ENCODE measurements around the gene FBXW10. TPM values are rescaled to one million over a fixed set of nuclear protein-coding genes. Genes with fewer than 3 reads are reported as not detected.
"Not testable (repeated sequence)": the region's sequence is repeated elsewhere in the genome, so short reads cannot be mapped to it uniquely, and the experiment has no call there.

FBXW10 gene, protein sequence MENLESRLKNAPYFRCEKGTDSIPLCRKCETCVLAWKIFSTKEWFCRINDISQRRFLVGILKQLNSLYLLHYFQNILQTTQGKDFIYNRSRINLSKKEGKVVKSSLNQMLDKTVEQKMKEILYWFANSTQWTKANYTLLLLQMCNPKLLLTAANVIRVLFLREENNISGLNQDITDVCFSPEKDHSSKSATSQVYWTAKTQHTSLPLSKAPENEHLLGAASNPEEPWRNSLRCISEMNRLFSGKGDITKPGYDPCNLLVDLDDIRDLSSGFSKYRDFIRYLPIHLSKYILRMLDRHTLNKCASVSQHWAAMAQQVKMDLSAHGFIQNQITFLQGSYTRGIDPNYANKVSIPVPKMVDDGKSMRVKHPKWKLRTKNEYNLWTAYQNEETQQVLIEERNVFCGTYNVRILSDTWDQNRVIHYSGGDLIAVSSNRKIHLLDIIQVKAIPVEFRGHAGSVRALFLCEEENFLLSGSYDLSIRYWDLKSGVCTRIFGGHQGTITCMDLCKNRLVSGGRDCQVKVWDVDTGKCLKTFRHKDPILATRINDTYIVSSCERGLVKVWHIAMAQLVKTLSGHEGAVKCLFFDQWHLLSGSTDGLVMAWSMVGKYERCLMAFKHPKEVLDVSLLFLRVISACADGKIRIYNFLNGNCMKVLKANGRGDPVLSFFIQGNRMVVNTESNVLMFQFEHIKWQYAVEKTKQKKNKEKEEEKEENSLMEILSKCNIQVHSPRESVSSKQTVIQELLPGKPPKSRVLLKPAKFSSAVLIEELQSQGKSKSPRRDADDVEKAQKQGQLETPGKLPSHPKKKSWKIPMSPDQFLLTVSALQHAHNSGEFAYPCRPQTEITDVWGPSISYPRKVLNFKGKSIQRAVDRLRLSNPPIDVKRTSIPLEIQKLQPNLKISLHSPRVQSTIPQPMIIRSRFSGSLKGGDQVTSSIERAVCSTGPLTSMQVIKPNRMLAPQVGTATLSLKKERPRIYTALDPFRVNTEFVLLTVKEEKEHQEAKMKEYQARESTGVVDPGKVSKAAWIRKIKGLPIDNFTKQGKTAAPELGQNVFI
- total RNA-seq (under 0.01 and 0.17 TPM in 2 replicates), polyA plus RNA-seq (0.03 TPM in 1 of 2 replicates, not detected in the other), polyA minus RNA-seq (ENCODE audit: low replicate concordance) (not detected in 2 replicates)
- polyA plus RNA-seq (2012) = not detected in 2 replicates

DNA sequence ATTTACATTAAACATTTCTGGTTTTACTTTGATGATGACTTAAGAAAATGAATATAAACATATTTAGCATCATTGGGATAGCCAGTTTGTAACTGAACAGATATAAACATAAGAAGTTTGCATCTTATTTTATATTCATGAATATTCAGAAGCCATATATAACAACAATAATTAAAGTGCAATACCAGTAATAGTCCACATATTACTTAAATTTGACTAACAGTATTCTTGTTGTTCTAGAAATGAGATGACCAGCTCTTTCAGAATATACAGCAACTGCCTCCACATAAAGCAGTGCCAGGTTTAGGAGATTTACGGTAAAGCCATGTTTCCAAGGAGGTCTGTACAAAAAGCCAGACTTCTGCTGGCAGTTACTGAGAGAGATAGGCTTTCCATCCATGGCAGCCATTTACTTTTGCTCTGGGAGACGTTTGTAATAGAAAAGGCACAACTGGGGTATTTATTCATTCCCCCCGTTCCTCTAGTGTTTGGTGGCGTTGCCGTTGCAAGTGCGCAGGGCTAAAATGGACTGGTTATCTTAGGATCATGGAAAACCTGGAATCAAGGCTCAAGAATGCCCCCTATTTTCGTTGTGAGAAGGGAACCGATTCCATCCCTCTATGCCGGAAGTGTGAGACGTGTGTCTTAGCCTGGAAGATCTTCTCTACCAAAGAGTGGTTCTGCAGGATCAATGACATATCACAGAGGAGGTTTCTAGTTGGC lies at the start of gene FBXW10:
FBXW10 (plus strand) TSS at position 356 of the 723 bp plus-strand sequence; CDS start at position 547, 191 bp downstream.
- not testable (repeated sequence) for H3K4me1 ChIP-seq (ENCODE audit: control insufficient read depth, extremely low read depth, insufficient read depth, low read length); H4K20me1 ChIP-seq (ENCODE audit: control insufficient read depth, extremely low read depth, insufficient read depth, low read length); H2AFZ ChIP-seq (ENCODE audit: low read length); H3K79me2 ChIP-seq (ENCODE audit: control insufficient read depth, insufficient read depth, low read length); H3K27me3 ChIP-seq (ENCODE audit: control insufficient read depth, insufficient read depth, low read length); H3K36me3 ChIP-seq (ENCODE audit: control insufficient read depth, insufficient read depth, low read length); H3K27ac ChIP-seq (ENCODE audit: insufficient read depth, low read length); H3K9ac ChIP-seq (ENCODE audit: insufficient read depth, low read length); H3K9me3 ChIP-seq (ENCODE audit: control insufficient read depth, insufficient read depth, low read depth, low read length)
- Histone ChIP-seq H3K4me2 (ENCODE audit: extremely low read depth, insufficient read depth, low read length) (peak within 1 kb of the TSS; percentile 25), H3K4me3 (replicated peaks in 1 of 4; ENCODE audit: control extremely low read depth in 1 of 4, insufficient read depth in 1 of 4, low read depth in 3 of 4, low read length in 4 of 4) (peak within 1 kb of the TSS in 1 of 4 experiments; percentile 9)
- DNase-seq (ENCODE audit: low read depth in 2 of 2) = peak in 1 of 2 donors; percentile 8

DNA sequence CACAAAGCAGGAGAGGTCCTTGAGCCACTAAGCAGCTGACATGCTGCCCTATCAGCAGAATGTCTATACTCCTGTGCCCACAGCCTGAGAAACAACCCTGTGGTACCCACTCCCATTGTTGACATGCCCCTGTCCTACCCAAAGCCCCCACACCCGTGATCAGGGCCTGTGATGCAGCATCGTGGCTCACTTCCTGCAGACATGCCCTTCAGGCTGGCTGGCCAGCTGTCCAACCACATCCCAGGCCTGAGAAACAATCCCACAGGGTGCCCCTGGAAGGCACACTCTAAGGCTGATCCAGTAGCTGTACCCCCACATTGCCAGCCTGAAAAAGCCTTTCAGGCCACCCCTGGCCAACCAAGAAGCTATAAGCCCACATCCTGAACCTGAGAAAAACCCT lies 48.7 kb upstream of the FBXW10 start:
- not testable (repeated sequence) for H3K9me3 ChIP-seq (ENCODE audit: control insufficient read depth, insufficient read depth, low read depth, low read length); H3K27ac ChIP-seq (ENCODE audit: insufficient read depth, low read length); H3K4me2 ChIP-seq (ENCODE audit: extremely low read depth, insufficient read depth, low read length); H3K4me1 ChIP-seq (ENCODE audit: control insufficient read depth, extremely low read depth, insufficient read depth, low read length); H3K27me3 ChIP-seq (ENCODE audit: control insufficient read depth, insufficient read depth, low read length); H4K20me1 ChIP-seq (ENCODE audit: control insufficient read depth, extremely low read depth, insufficient read depth, low read length); H2AFZ ChIP-seq (ENCODE audit: low read length); H3K79me2 ChIP-seq (ENCODE audit: control insufficient read depth, insufficient read depth, low read length); H3K9ac ChIP-seq (ENCODE audit: insufficient read depth, low read length); H3K36me3 ChIP-seq (ENCODE audit: control insufficient read depth, insufficient read depth, low read length); H3K4me3 ChIP-seq (replicated peaks in 1 of 4; ENCODE audit: control extremely low read depth in 1 of 4, insufficient read depth in 1 of 4, low read depth in 3 of 4, low read length in 4 of 4); DNase-seq (ENCODE audit: low read depth in 2 of 2)

- H3K79me2 ChIP-seq (ENCODE audit: control insufficient read depth, insufficient read depth, low read length); H3K36me3 ChIP-seq (ENCODE audit: control insufficient read depth, insufficient read depth, low read length); H4K20me1 ChIP-seq (ENCODE audit: control insufficient read depth, extremely low read depth, insufficient read depth, low read length); DNase-seq (ENCODE audit: low read depth in 2 of 2); H3K9ac ChIP-seq (ENCODE audit: insufficient read depth, low read length); H3K4me1 ChIP-seq (ENCODE audit: control insufficient read depth, extremely low read depth, insufficient read depth, low read length); H3K27ac ChIP-seq (ENCODE audit: insufficient read depth, low read length); H3K9me3 ChIP-seq (ENCODE audit: control insufficient read depth, insufficient read depth, low read depth, low read length); H3K27me3 ChIP-seq (ENCODE audit: control insufficient read depth, insufficient read depth, low read length): not testable (repeated sequence)
- peak overlapping the region; percentile 52 to 62 (median 56) for H3K4me3 ChIP-seq (replicated peaks in 1 of 4; ENCODE audit: control extremely low read depth in 1 of 4, insufficient read depth in 1 of 4, low read depth in 3 of 4, low read length in 4 of 4)
- H2AFZ ChIP-seq (ENCODE audit: low read length) = peak overlapping the region; percentile 68
- H3K4me2 ChIP-seq (ENCODE audit: extremely low read depth, insufficient read depth, low read length) = peak overlapping the region; percentile 28
Measured at GRCh38 chr17:18698473-18699103, 45.3 kb upstream of the FBXW10 start.

- H2AFZ ChIP-seq (ENCODE audit: low read length); H3K9me3 ChIP-seq (ENCODE audit: control insufficient read depth, insufficient read depth, low read depth, low read length); DNase-seq (ENCODE audit: low read depth in 2 of 2); H3K27me3 ChIP-seq (ENCODE audit: control insufficient read depth, insufficient read depth, low read length); H3K9ac ChIP-seq (ENCODE audit: insufficient read depth, low read length); H3K27ac ChIP-seq (ENCODE audit: insufficient read depth, low read length); H3K4me1 ChIP-seq (ENCODE audit: control insufficient read depth, extremely low read depth, insufficient read depth, low read length); H3K79me2 ChIP-seq (ENCODE audit: control insufficient read depth, insufficient read depth, low read length); H4K20me1 ChIP-seq (ENCODE audit: control insufficient read depth, extremely low read depth, insufficient read depth, low read length); H3K4me3 ChIP-seq (replicated peaks in 1 of 4; ENCODE audit: control extremely low read depth in 1 of 4, insufficient read depth in 1 of 4, low read depth in 3 of 4, low read length in 4 of 4); H3K4me2 ChIP-seq (ENCODE audit: extremely low read depth, insufficient read depth, low read length); H3K36me3 ChIP-seq (ENCODE audit: control insufficient read depth, insufficient read depth, low read length): not testable (repeated sequence)
Measured at GRCh38 chr17:18705955-18706354, 37.9 kb upstream of the FBXW10 start.

GRCh38 chr17:18708215-18708614 lies 35.6 kb upstream of the FBXW10 start:
- not testable (repeated sequence) for H3K36me3 ChIP-seq (ENCODE audit: control insufficient read depth, insufficient read depth, low read length); H2AFZ ChIP-seq (ENCODE audit: low read length); H4K20me1 ChIP-seq (ENCODE audit: control insufficient read depth, extremely low read depth, insufficient read depth, low read length); DNase-seq (ENCODE audit: low read depth in 2 of 2); H3K4me1 ChIP-seq (ENCODE audit: control insufficient read depth, extremely low read depth, insufficient read depth, low read length); H3K27me3 ChIP-seq (ENCODE audit: control insufficient read depth, insufficient read depth, low read length); H3K79me2 ChIP-seq (ENCODE audit: control insufficient read depth, insufficient read depth, low read length); H3K9ac ChIP-seq (ENCODE audit: insufficient read depth, low read length); H3K4me2 ChIP-seq (ENCODE audit: extremely low read depth, insufficient read depth, low read length); H3K9me3 ChIP-seq (ENCODE audit: control insufficient read depth, insufficient read depth, low read depth, low read length); H3K4me3 ChIP-seq (replicated peaks in 1 of 4; ENCODE audit: control extremely low read depth in 1 of 4, insufficient read depth in 1 of 4, low read depth in 3 of 4, low read length in 4 of 4); H3K27ac ChIP-seq (ENCODE audit: insufficient read depth, low read length)

Measured in fibroblast of lung (primary cell).